HepG2 (cell line): ENCODE data around the gene NOC2L. TPM values are rescaled to one million over a fixed set of nuclear protein-coding genes. Genes with fewer than 3 reads are reported as not detected.

ENCODE experiments used
- ATAC-seq: fragments of 200-7000 bp; cut with Tn5 transposase; 3 replicates; pipeline ENCODE4 v1.9.1; 2020; ENCODE audit warnings: mild to moderate bottlenecking, moderate library complexity
- BruUV-seq: library from RNA; stranded (reverse); fragments of 400-500 nt; replicated peaks from 2 replicates; lab custom pipeline; 2021; lab: Mats Ljungman, UMichigan
- CTCF ChIA-PET: fragments of 300-600 bp; formaldehyde crosslinking; extraction: SDS; loops from one replicate; lab custom pipeline; 2021; ENCODE audit warnings: low total read pairs, inconsistent platforms, low intra/inter-chr PET ratio; lab: Yijun Ruan, JAX
- POLR2A ChIA-PET: fragments of 350-600 bp; sonication (Branson Sonifier 250); formaldehyde crosslinking; loops from one replicate; lab custom pipeline; 2020; ENCODE audit warnings: antibody characterized with exemption, inconsistent platforms; lab: Yijun Ruan, JAX
- DNase-seq: peaks from one replicate; pipeline ENCODE4 v3.0.0-alpha.2; 2015; ENCODE audit warnings: low spot score
- FAIRE-seq: peaks from 3 replicates; lab custom pipeline; 2011; peaks lifted over from hg19 to GRCh38; lab: Jason Lieb, UNC
- H2AFZ ChIP-seq: one replicate; pipeline ENCODE4 v1.6.1; 2011; ENCODE audit warnings: low read length, inconsistent platforms
- H3K27ac ChIP-seq: fragments of 300-600 bp; 3 replicates; pipeline ENCODE4 v1.8.0; 2011; ENCODE audit warnings: mixed run types, mild to moderate bottlenecking, mixed read lengths, low read length, inconsistent platforms; ENCODE audit not compliant: insufficient read depth; ENCODE audit errors: extremely low read length
- H3K27me3 ChIP-seq, 2 experiments: fragments of 200-600 bp in 1 of 2; 2 replicates in 1 of 2; 3 replicates in 1 of 2; pipeline versions ENCODE4 v1.6.0 to v1.8.0; 2011; ENCODE audit warnings: low read length in 2 of 2, mild to moderate bottlenecking in 2 of 2, moderate library complexity in 2 of 2, inconsistent platforms in 1 of 2; ENCODE audit not compliant: insufficient read depth in 2 of 2, control insufficient read depth in 1 of 2
- H3K36me3 ChIP-seq, 2 experiments: fragments of 200-600 bp in 1 of 2; replicated peaks in 1 of 2; 2 replicates in 1 of 2; 3 replicates in 1 of 2; pipeline versions ENCODE4 v1.5.1 to v1.8.0; 2011; ENCODE audit warnings: low read length in 2 of 2, inconsistent platforms in 1 of 2; ENCODE audit not compliant: insufficient read depth in 2 of 2, control insufficient read depth in 1 of 2
- H3K4me1 ChIP-seq: 2 replicates; pipeline ENCODE4 v1.5.1; 2012; ENCODE audit warnings: low read length, inconsistent platforms; ENCODE audit not compliant: insufficient read depth
- H3K4me2 ChIP-seq: 2 replicates; pipeline ENCODE4 v1.6.0; 2011; ENCODE audit warnings: low read depth, low read length, inconsistent platforms
- H3K4me3 ChIP-seq, 3 experiments: fragments of 200-600 bp in 1 of 3; sonication (generic), shearing (Covaris generic) in 1 of 3; replicated peaks in 1 of 3; 2 replicates each; pipeline ENCODE4 v1.5.1; 2011 to 2016; ENCODE audit warnings: low read length in 3 of 3, inconsistent platforms in 2 of 3, low read depth in 2 of 3, mild to moderate bottlenecking in 2 of 3, control low read depth in 1 of 3, mixed read lengths in 1 of 3; ENCODE audit not compliant: insufficient read depth in 1 of 3
- H3K79me2 ChIP-seq: one replicate; pipeline ENCODE4 v1.6.1; 2011; ENCODE audit warnings: low read length, inconsistent platforms; ENCODE audit not compliant: insufficient read depth
- H3K9ac ChIP-seq: 2 replicates; pipeline ENCODE4 v1.6.0; 2011; ENCODE audit warnings: mild to moderate bottlenecking, low read depth, low read length, inconsistent platforms; ENCODE audit not compliant: insufficient read depth
- H3K9me3 ChIP-seq: 2 replicates; pipeline ENCODE4 v1.5.1; 2012; ENCODE audit warnings: mild to moderate bottlenecking, low read length
- H4K20me1 ChIP-seq: 2 replicates; pipeline ENCODE4 v1.6.0; 2011; ENCODE audit warnings: inconsistent platforms, mild to moderate bottlenecking, low read length, moderate library complexity; ENCODE audit not compliant: insufficient read depth
- ARID2 ChIP-seq: sonication (generic); formaldehyde crosslinking; IDR thresholded peaks from 2 replicates; pipeline ENCODE4 v1.8.1; 2022; ENCODE audit warnings: mild to moderate bottlenecking, missing genetic modification reagents, borderline replicate concordance
- ERF ChIP-seq: IDR thresholded peaks from 2 replicates; pipeline ENCODE4 v1.6.1; 2018; ENCODE audit warnings: missing biosample characterization, missing genetic modification reagents
- GABPB1 ChIP-seq: IDR thresholded peaks from 2 replicates; pipeline ENCODE4 v1.6.1; 2016; ENCODE audit warnings: mild to moderate bottlenecking, missing genetic modification reagents, moderate library complexity, missing compliant biosample characterization
- MIXL1 ChIP-seq: IDR thresholded peaks from 2 replicates; pipeline ENCODE4 v1.6.1; 2016
- RFXAP ChIP-seq: sonication (generic); formaldehyde crosslinking; IDR thresholded peaks from 2 replicates; pipeline ENCODE4 v1.4.0; 2020; ENCODE audit warnings: missing genetic modification reagents, borderline replicate concordance
- ZNF232 ChIP-seq: sonication (generic); formaldehyde crosslinking; IDR thresholded peaks from 2 replicates; pipeline ENCODE4 v1.4.0; 2020; ENCODE audit warnings: missing genetic modification reagents, borderline replicate concordance
- ZSCAN30 ChIP-seq: sonication (generic); formaldehyde crosslinking; IDR thresholded peaks from 2 replicates; pipeline ENCODE4 v1.5.0; 2020; ENCODE audit warnings: mild to moderate bottlenecking, missing genetic modification reagents
- WGBS: methylation state at CpG from one replicate; pipeline ENCODE4 v1.1.6; 2017; ENCODE audit warnings: low lambda C conversion rate; 5-methylcytosine and 5-hydroxymethylcytosine counted together
- in situ Hi-C: cut with HindIII; loops from 2 replicates; pipeline ENCODE4 v1.10.0; 2017; ENCODE audit warnings: low pct_unique_long_range_greater_than_20kb; ENCODE audit not compliant: extremely low pct_ligation_motif_present
- intact Hi-C: fragments of 100-400 bp; cut with micrococcal nuclease; formaldehyde crosslinking; loops from one replicate; pipeline ENCODE4 v1.10.0; 2022; ENCODE audit not compliant: unreplicated experiment
- polyA plus RNA-seq, 8 experiments: library from polyadenylated mRNA; depleted of rRNA in 3 of 8; stranded (reverse) in 7 of 8; unstranded in 1 of 8; fragments of >200 nt; fragmentation: Illumina TruSeq in 4 of 8; extraction: Trizol in 4 of 8; gene quantifications; 2 replicates each; pipeline versions ENCODE4 v1.2.1 to v1.2.3, GENCODE V29; 2011 to 2016; ENCODE audit warnings: low read depth in 4 of 8, missing spikeins in 1 of 8, mixed read lengths in 1 of 8; ENCODE audit not compliant: insufficient read depth in 1 of 8
- total RNA-seq, 5 experiments: library from RNA; depleted of rRNA; stranded (reverse); fragments of >200 nt; fragmentation: Illumina TruSeq; extraction: Trizol; gene quantifications; 2 replicates each; pipeline ENCODE4 v1.2.3, GENCODE V29; 2016; ENCODE audit warnings: low read depth in 1 of 5
- TF ChIP-seq, protein P1 (sequence below): sonication (generic); formaldehyde crosslinking; IDR thresholded peaks from 2 replicates; pipeline ENCODE4 v1.5.0; 2020; ENCODE audit warnings: mild to moderate bottlenecking, missing genetic modification reagents
- TF ChIP-seq, protein P2 (sequence below): sonication (generic); formaldehyde crosslinking; IDR thresholded peaks from 2 replicates; pipeline ENCODE4 v1.4.0; 2020; ENCODE audit warnings: low read depth, mild to moderate bottlenecking, missing genetic modification reagents

The NOC2L gene
- total and polyA plus RNA-seq, 2 of the 13 experiments (the other 11 are each of a cell fraction or from before 2014, with no cell fraction given): 32.0 to 103 TPM

GRCh38 chr1:909861-910310, 49.2 kb downstream of the NOC2L start:
- BruUV-seq: no TSS peak
- peaks cover 57% of the 10 kb centered on the region for H3K4me1 ChIP-seq
- intact Hi-C loops: no loop called here

More at GRCh38 chr1:909861-910310, 49.2 kb downstream of the NOC2L start:
- Histone ChIP-seq H3K9me3 (no peaks in the 10 kb centered on the region), H3K4me2 (no peak overlapping the region), H3K79me2 (no peaks in the 10 kb centered on the region), H3K27me3 (peaks cover 22 to 74% of the 10 kb centered on the region in 2 experiments; a peak in 4 of 5 replicates)
- FAIRE-seq: no peak
- TF ChIP-seq MIXL1 (CRISPR knock-in tag) (no peak), ARID2 (CRISPR knock-in tag) (no peak), RFXAP (CRISPR knock-in tag) (no peak), GABPB1 (no peak), ERF (no peak), ZNF232 (CRISPR knock-in tag) (no peak), ZSCAN30 (CRISPR knock-in tag) (no peak)
- TF ChIP-seq, protein P1, sequence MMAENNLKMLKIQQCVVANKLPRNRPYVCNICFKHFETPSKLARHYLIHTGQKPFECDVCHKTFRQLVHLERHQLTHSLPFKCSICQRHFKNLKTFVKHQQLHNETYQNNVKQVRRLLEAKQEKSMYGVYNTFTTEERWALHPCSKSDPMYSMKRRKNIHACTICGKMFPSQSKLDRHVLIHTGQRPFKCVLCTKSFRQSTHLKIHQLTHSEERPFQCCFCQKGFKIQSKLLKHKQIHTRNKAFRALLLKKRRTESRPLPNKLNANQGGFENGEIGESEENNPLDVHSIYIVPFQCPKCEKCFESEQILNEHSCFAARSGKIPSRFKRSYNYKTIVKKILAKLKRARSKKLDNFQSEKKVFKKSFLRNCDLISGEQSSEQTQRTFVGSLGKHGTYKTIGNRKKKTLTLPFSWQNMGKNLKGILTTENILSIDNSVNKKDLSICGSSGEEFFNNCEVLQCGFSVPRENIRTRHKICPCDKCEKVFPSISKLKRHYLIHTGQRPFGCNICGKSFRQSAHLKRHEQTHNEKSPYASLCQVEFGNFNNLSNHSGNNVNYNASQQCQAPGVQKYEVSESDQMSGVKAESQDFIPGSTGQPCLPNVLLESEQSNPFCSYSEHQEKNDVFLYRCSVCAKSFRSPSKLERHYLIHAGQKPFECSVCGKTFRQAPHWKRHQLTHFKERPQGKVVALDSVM (CRISPR knock-in tag): no peak
- TF ChIP-seq, protein P2, sequence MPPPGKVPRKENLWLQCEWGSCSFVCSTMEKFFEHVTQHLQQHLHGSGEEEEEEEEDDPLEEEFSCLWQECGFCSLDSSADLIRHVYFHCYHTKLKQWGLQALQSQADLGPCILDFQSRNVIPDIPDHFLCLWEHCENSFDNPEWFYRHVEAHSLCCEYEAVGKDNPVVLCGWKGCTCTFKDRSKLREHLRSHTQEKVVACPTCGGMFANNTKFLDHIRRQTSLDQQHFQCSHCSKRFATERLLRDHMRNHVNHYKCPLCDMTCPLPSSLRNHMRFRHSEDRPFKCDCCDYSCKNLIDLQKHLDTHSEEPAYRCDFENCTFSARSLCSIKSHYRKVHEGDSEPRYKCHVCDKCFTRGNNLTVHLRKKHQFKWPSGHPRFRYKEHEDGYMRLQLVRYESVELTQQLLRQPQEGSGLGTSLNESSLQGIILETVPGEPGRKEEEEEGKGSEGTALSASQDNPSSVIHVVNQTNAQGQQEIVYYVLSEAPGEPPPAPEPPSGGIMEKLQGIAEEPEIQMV: no peak
- TF ChIP-seq, all 625 proteins: peak for 0
- ChIA-PET CTCF (no interaction called here), POLR2A (no interaction called here)
- in situ Hi-C loops: no loop called here
- no peak overlapping the region for H2AFZ ChIP-seq
- no peaks in the 10 kb centered on the region for H4K20me1 ChIP-seq
- H3K27ac ChIP-seq: no peak overlapping the region
- H3K36me3 ChIP-seq: no peaks in the 10 kb centered on the region
- H3K4me3 ChIP-seq: no peak overlapping the region
- DNase-seq (no peak), ATAC-seq (no peak)
- H3K9ac ChIP-seq: no peak overlapping the region
- 98% methylated on average over 7 of the region's 53 CpGs for WGBS
